WTC11 (cell line): Measurements from ENCODE around the gene NR1H2.

Source experiments
- CTCF ChIP-seq: fragments of 200-600 bp; IDR thresholded peaks from 2 replicates; pipeline ENCODE4 v1.8.0; 2022; ENCODE audit warnings: antibody characterized with exemption
- JUN ChIP-seq: sonication (generic); formaldehyde crosslinking; IDR thresholded peaks from 2 replicates; pipeline ENCODE4 v1.8.0; 2023; ENCODE audit warnings: mild to moderate bottlenecking, missing genetic modification reagents
- NR2C2 ChIP-seq: sonication (generic); formaldehyde crosslinking; IDR thresholded peaks from 2 replicates; pipeline ENCODE4 v1.8.0; 2022; ENCODE audit warnings: mild to moderate bottlenecking, missing genetic modification reagents
- ZNF232 ChIP-seq: sonication (generic); formaldehyde crosslinking; IDR thresholded peaks from 2 replicates; pipeline ENCODE4 v1.8.0; 2022; ENCODE audit warnings: mild to moderate bottlenecking, missing genetic modification reagents

GRCh38 chr19:50418176-50419021, 42.1 kb downstream of the NR1H2 start, which contains the start of gene SPIB:
- TF ChIP-seq CTCF (no peak), ZNF232 (CRISPR knock-in tag) (no peak), NR2C2 (CRISPR knock-in tag) (no peak), JUN (CRISPR knock-in tag) (no peak)
